D341Med (cell line): Measurements from ENCODE around the gene WBP1.
"Not testable (repeated sequence)": the region's sequence is repeated elsewhere in the genome, so short reads cannot be mapped to it uniquely, and the experiment has no call there.

Source experiments
- DNase-seq: peaks from one replicate; pipeline ENCODE4 v3.0.0; 2012; ENCODE audit warnings: low spot score

The WBP1 gene

DNA sequence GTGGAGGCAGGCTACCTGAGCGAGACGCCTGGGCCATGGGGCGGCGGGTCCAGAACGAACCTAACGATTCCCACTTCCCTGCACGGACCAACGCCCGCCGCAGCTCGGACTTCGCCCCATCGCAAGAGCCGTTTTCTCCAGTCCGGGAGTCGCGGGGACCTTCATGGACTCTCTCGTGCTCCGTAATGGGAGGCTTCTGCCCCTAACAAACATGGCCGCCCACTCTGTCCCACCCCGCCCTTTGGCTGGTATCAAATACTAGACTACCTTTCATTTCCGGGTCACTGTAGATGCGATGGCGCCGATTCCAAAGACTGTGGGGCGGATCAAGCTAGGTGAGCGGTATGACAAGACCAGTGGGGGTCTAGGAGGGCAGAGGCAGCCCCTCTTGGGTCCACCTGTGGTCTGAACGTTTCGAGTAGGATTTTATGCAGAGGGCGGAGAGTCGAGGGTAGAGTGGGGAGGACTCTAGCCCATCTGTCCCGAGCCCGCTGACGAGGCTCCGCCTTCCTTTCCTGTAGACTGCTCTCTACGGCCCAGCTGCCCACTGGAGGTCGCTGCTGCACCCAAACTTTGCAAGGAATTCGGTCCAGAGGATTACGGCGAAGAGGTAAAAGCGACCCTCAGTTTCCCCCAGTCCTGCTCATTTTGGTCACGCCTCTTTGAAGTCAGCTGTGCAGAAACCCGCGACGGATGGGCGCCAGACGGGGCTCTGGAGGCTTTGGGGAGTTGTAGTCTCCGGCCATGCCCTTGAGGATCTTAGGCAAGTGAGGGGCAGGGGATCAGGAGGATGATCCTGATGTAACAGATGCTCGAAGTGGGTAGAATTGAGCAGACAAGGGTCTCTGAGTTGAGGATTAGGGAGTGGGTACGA lies 24.8 kb downstream of the WBP1 start, which contains the start of the genes CCDC142 and TTC31:
Gene CCDC142, minus strand, starts transcription at position 198 of the 874 bp plus-strand sequence. Its CDS starts 161 bp downstream, at position 37.
Gene TTC31, plus strand, starts transcription at position 281 of the 874 bp plus-strand sequence. Its CDS starts 15 bp downstream, at position 296.
- peak; percentile 88 for DNase-seq

DNA sequence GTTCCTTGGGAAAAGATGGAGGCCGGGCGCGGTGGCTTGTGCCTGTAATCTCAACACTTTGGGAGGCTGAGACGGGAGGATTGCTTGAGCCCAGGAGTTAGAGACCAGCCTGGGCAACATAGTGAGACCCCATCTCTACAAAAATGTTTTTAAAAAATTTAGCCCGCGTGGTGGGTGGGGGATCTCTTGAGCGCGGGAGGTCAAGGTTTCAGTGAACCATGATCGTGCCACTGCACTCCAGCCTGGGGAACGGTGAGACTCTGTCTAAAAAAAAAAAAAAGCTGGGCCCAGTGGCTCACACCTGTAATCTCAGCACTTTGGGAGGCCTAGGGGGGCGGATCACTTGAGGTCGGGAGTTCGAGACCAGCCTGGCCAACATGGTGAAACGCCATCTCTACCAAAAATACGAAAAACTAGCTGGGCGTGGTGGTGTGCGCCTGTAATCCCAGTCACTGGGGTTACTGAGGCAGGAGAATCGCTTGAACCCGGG lies 25.5 kb downstream of the WBP1 start:
- DNase-seq: not testable (repeated sequence)

DNA sequence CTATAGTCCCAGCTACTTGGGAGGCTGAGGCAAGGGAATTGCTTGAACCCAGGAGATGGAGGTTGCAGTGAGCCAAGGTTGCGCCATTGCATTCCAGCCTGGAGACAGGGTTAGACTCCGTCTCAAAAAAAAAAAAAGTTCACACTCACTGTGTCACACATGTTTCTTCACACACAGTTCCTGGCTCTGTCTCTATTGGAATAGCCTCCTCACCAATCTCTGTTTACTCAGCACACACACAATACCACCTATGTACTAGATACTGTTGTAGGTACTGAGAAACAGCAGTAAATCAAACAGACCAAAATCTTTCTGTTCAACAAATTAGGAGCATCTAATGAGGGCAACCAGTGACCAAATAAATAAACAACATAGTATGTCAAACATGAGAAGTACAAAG lies 27.9 kb downstream of the WBP1 start:
- no peak for DNase-seq

DNA sequence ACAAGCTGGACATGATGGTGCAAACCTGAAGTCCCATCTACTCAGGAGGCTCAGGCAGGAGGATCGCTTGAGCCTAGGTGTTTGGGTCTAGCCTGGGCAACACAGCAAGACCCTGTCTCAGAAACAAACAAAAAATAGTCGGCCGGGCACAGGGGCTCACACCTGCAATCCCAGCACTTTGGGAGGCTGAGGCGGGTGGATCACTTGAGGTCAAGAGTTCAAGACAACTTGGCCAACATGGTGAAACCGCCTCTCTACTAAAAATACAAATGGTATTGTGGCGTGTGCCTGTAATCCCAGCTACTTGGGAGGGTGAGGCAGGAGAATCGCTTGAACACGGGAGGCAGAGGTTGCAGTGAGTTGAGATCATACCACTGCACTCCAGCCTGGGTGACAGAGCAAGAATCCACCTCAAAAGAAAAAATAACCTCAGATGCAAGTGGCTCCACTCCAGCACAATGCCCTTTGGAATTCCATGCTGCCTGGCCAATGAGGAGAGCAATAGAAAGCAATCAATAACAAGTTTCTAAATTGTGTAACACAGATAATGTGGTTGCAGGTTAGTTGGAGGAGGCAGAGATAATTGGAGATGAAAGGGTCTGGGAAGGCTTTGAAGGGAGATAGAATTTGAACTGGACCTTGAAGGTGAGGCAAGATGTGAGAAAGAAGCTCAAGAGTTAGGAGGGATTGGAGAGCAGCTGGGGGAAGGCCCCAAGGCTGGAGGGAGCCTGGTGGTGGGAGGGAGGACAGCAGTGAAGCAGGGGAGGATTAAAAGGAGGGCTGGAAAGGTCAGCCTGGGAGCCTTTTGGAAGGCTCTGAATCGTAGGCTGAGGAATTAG lies 30.6 kb downstream of the WBP1 start:
- DNase-seq: no peak

DNA sequence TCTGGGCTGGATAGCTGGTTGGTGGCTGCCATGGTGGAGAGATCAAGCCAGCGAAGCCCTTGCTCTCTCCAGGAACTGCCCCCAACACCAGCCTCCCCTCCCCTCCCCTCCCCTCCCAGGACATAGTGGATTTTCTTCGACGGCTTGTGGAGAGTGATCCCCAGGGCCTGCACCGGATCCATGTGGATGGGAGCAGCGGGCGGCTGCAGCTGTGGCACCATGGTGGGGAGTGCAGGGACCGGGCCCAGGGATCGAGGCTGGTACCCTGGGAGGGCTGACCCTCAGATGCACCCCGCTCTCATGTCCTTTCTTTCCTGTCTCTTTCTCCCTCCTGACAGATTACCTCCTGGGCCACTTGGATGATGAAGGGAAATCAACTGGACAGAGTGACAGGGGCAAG lies 31.7 kb downstream of the WBP1 start:
- DNase-seq: no peak

DNA sequence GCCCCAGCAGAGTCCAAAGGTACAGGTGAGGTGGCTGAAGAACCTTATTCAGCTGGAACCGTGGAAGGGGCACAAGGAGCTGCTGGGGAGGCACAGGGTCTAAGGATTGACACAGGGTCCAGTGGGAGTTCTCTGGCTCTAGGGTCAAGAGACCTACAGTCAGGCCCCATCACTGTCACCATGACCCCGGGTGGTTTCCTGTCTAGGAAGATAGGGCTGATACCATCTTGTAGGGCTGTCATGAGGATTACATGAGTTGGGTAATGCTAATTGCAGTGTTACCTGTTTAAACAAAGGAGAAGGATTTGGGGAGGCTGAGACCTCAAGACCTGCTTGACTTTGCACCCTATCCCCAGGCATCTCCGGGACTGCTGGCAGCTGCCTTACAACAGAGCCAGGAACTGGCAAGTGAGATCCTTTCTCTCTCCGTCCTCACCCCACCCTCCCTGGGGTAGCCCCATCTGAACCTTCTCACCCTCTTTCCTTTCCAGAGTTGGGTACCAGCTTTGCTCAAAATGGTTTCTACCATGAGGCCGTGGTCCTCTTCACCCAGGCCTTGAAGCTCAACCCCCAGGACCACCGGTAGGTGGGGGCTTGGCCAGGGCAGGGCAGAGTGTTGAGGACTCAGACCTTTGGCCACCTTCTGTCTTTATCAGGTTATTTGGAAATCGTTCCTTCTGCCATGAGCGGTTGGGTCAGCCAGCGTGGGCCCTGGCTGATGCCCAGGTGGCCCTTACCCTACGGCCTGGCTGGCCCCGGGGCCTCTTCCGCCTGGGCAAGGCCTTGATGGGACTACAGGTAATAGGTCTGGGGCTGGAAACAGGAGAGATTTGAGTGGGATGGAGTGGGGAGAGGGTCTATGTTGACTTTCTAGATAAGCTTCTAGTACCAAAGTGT lies 33.7 kb downstream of the WBP1 start:
- no peak for DNase-seq

DNA sequence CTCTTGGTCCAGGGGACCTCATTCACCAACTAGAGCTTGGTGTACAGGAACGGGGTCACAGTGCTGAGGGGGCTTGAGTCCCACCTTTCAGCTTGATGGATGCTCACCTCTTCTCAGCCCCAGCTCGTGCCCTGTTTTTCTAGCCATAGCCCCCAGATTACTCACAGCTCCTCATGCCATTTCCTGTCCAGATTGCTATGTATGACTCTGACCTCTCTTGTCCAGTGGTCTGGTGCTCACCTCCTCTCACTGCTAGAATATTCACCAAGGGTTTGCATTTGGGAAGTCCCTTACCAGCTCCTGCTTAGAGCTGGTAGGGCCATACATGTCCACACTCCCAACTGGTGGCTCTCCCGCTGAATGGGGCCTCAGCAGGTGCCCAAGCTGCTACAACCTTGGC lies 35.3 kb downstream of the WBP1 start:
- DNase-seq: no peak

DNA sequence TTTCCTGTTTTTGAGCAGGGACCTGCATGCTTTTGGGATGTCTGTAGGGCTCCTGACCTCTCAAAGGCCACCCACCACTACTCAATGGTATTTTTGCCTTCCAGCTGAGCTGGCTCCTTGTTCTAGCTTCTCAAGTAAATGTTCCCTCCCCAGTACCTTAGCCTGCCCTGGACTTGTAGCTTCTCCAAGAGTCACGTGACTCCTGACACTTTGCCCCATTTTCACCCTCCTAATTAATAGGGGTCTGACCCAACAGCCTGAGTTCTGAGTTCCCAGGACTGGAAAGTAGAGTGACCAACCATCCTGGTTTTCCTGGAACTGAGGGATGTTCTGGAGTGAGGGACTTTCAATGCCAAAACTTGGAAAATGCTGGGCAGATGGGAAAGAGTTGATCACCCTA lies 37.2 kb downstream of the WBP1 start:
- DNase-seq: no peak

DNA sequence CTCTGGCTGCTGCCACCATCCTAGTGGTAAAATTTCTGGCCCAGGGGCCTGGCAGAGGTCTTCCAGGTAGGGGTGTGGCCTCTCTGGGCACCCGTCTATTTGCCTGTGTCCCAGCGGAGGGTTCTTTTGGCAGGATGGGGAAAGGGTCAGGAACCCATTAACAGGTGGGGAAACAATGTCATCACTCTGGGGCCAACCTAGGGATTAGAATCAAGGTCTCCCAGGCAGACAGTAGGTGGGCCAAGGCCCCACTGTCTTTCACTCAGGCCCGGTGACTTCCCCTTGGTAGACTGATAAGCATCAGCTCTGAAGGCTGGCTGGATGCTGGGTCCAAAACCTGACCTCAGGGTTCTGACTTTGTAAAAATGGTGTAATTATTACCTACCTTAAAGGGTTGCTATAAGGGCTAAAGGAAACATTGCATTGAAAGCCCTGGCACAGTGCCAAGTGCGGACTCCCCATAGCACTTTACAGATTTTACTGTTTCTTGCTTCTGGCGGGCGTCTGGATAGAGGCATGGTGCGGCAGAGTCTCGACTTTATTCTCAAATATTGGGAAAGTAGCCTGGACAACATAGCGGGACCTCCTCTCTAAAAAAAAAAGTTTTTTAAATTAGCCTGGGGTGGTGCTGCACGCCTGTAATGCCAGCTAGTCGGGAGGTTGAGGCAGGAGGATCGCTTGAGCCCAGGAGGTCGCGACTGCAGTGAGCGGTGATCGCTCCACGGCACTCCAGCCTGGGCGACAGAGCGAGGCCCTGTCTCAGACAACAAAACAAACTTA lies 38.9 kb downstream of the WBP1 start:
- DNase-seq: no peak

DNA sequence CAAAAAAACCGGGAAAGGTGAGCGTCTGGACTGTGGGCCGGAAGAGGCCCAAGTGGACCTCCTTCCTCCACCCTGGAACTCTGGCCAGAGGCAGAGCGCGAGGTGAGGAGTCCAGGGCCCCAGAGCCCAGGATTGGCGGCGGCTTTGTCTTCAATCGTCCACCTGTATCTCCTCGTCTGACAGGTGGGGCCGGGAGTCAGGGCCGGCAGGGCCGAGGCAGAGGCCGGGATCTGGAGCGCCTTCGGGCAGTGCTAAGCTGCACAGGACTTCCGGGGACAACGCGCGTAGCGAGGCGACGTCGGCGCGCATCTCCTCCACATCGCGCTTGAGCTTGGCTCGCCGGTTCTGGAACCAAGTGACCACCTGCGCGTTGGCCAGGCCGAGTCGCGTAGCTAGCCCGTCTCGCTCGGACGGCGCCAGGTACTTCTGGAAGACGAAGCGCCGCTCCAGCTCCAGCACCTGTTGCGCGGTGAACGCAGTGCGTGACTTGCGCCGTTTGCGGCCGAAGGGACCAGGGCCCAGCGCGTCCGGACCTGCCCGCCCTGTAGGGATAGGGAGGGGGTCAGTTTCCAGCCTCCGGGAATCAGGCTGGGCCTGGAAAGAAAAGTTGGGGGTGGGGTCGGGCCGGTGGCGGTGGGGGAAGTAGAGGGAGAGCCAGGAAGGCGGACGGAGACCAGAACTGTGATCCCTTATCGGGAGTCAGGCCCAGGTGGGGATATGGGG lies 39.7 kb downstream of the WBP1 start:
- no peak for DNase-seq

DNA sequence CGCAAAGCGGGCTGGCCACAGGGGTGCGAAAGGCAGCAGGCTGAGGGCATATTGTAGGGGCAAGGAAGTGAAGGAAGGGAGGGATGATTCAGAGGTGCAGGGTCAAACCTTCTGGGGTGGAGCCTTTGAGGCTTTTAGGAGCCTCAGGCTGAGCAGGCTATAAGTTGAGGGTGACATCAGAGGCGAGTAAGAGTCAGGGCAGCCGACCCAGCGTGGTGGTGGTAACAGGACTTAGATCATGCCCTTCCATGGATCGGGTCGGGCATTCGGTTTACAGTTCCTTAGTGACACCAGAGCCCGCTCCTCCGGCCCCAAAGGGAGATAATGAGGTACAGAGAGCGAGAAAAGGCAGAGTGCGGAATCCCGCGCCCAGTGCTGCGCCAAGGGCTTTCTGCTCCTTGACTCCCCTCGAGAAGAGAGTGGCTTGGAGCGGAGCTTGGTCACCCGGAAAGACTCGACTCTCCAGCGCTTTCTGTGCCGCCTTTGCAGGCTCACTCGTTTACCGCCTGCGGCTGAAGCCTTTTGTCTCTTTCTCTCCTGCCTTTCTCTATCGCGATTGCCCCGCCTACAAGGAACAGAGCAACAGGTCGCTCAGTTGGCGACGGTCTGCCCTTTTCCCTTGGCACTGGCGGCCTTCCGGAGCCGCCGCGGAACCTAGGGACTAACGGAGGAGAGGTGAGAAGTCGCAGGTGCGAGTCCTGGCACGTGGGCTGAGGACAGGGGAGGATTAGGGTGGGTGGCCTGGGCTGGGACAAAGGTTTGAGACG lies 40.4 kb downstream of the WBP1 start:
- no peak for DNase-seq

DNA sequence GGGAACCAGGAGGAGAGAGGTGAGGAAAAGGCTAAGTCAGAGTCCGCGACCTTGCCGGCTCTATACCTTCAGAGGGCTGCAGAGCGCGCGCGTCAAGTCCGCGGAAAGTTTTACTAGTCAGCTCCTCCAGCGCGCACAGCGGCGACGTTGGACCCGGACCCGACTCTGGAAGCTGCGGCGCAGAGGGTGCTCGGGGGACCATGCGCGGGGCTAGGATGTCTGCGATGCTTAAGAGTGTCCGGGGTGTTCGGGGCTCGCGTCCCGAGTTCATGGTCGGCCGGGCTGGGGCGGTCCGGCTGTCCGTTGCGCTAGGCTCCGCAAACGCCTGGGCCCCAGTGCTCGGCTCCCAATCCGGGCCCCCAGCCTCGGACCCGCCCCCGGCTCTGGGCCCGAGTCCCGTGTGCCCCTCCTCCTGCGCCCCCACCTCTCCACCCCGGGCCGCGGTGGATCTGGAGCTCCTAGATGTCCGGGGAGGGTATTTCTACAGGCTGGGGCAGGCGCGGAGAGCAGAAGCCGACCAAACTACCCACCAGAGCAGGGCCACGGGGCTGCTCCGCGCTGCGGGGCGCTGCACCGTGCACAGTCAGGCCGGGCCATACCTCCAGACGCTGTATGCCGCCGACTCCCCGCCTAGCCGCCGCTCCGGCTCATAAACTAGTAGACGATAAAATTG lies 41.2 kb downstream of the WBP1 start, which contains the start of gene LBX2:
Gene LBX2, minus strand, starts transcription at position 337 of the 673 bp plus-strand sequence. Its CDS starts 66 bp downstream, at position 271.
- no peak for DNase-seq

DNA sequence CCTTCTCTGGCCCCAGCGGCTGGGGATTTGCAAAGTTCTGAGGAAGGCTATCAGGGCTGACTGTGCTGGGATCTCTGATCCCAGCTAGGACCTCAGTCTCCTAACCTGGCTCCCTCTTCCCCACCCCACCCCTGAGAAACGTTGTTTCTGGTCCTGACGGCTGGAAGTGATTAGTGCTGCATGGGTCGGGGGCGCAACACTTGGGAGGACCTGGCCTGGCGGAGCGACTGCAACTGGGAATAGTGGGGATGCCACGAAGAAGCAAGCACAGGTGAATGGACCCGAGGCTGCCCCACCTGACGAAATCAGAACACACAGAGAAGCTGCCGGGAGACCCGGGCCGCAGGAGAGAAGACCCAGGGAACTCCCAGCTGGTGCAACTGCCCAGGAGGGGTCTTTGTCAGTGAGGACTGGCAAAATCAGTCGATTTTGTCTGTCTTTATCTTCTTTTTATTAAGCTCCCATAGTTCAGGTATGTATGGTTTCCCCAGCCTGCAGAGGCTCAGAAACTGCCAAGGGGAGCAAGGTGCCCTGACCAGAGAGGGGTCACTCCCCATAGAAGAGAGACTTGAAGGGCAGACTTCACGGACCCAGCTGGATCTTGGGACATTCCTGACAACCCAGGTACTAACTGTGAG lies 41.8 kb downstream of the WBP1 start:
- DNase-seq: no peak

DNA sequence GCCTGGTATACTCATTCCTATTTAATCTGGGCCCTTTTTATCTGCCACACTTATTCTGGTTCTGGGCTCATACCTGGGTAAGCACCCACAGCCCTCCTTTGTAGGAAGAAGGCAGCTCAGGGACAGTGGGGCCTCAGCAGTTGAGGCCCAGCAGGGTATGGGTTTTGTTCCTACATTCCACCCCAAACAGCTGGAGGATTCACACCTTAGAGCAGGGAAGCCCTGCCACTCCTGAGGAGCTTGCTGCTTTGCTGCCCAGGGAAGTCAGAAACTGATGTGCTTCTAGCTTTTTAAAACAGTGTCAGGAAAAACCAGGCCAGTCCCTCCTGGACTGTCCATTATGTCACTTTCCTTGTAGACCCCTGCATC lies 42.3 kb downstream of the WBP1 start:
- no peak for DNase-seq

DNA sequence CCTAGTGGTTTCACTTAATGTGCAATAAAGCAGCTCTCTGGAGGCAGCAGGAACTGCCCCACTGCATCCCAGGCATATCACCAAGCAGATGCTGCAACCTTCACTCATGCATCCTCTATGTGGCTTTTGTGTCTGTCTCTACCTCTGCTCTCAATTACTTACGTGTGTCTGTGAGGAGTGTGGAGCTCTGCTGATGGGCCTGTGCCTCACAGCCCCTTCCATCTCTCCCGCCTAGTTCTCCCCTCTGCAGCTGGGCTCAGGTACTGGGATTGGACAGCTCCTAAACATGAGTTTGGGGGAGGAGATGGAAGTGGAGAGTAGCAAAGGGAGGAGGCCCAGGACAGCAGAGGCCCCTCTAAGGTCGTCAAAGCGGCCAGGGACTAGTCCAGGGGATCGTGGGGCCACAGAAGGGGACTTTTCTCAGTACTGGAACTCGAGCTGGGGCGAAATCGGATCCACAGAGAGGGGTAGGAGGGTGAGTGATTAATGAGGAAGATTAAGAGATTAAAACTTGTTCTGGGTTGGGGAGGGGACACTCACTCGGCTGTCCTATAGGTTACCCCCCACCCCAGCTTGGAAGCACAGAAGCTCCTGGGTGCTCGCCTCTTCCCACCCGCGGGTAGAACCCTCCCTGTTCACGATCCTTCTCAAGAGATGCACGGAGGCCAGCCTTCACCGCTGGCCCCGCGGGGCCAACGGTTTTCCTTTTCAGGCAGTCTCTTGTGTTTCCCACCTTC lies 43.3 kb downstream of the WBP1 start:
- peak; percentile 52 for DNase-seq

DNA sequence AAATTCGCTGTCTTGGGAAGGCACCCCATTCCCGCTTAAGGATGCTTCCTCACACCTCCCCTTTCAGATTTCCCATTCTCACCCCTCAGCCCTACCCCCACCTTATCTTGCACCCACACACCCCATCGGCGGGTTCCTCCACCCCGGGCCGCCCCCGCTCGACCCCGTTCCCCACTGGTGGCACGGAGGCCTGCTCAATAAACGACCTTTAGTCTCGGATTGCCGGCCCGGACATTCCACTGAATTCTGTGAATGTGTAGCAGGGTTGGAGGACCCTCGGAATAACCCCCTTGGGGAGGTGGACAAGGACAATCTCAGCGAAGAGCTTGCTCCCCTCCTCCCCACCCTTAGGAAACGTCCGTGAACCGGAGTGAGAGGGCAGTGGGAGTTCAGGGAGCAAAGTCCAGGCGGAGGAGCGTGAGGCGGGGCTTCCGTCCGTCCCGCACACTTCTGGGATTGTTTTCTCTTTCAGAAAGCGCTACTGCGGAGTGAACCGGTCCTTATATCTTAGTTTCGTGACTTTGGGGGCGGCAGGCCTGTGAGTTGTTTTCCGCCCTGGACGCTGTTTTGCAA lies 44.0 kb downstream of the WBP1 start:
- DNase-seq: no peak
